NCI-H460 (cell line): Measurements from ENCODE around the gene ELOVL7. TPM values are rescaled to one million over a fixed set of nuclear protein-coding genes. Genes with fewer than 3 reads are reported as not detected.
"Not testable (repeated sequence)": the region's sequence is repeated elsewhere in the genome, so short reads cannot be mapped to it uniquely, and the experiment has no call there.

Source experiments
- DNase-seq: peaks from one replicate; pipeline ENCODE4 v3.0.0-alpha.2; 2016; ENCODE audit warnings: low read depth; ENCODE audit errors: extremely low read depth
- polyA plus RNA-seq: library from polyadenylated mRNA; depleted of rRNA; stranded (reverse); fragments of >200 nt; gene quantifications from 2 replicates; pipeline ENCODE4 v1.2.3, GENCODE V29; 2014; cell fraction: nucleus; rRNA removed
- total RNA-seq: library from RNA; depleted of rRNA; stranded (reverse); fragments of >200 nt; shearing (Covaris generic); gene quantifications from 2 replicates; pipeline ENCODE4 v1.2.3, GENCODE V29; 2014; rRNA removed

The ELOVL7 gene
- 1.2 and 2.0 TPM in 2 replicates for total RNA-seq
- polyA plus RNA-seq: 0.24 and 0.51 TPM in 2 replicates

DNA sequence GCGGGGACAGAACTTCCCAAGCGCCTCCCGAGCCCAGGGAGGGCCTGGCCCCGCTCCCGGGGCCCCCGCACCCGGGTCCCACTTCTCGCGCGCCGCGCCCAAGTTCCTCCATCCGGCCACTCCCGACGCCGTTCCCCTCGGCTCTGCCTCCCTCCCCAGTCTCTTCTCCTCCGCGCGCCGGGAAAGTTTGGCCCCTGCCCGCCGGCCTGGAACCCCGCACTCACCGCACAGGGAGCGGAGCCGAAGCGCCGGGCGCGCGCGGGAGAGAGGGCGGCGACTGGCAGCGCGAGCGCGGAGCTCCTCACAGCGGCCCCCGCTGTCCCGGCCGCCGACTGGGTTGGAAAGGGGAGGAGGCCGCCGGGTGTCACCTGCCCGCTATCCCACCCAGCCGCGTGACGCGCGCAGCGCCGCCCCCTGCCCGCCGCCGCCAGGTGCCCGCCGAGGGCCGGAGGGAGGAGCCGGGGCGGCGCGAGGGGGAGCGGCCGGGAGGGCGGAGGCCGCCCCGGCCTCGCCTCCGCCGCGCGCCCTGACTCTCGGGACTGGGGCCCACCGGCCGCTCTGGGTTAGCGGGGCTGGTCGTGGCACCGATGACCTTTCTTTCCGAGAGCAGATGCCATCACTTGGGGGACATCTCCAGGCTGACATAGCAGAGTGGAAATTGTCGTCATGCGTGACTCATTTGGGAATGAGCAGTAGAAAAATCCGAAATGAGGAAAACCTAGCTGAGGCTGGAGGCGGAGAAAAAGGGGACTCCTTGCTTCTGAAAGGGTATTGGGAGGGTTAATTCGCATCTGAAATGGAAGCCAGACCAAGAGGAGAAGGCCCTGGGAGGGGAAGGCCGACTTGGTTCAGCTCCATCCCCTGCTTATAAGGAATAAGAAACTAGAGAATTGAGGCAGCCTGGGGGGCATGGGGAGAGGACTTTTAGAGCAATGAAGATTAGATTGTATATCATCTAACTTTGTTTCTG, at the start of gene ELOVL7:
TSS of gene ELOVL7 (minus strand) at position 334 of the 970 bp plus-strand sequence. CDS start 56,872 bp downstream, outside the sequence.
- peak; percentile 31 for DNase-seq

- DNase-seq: no peak
Observed at GRCh38 chr5:60893521-60893920, 49.5 kb upstream of the ELOVL7 start.

- DNase-seq: no peak
Observed at GRCh38 chr5:60891667-60892066, 47.6 kb upstream of the ELOVL7 start.

- no peak for DNase-seq
Observed at GRCh38 chr5:60888359-60889061, 44.4 kb upstream of the ELOVL7 start.

DNA sequence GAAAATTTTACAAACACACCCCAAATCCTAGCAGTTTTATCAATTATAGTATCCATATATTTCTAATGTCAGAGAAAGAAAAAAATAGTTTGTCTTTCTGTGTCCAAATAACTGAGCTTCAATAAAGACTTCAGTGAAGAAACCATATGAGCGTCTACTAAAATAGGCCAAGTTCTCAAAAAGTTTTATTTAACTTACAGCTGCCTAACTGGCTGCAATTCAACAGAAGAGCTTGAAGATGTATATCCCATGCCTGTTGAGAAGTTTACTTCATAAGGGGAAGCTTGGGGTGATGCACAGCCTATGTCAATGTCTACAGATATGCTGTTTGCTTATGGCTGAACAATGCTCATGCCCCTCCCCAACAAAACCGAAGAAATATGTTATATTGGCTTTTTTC, 43.7 kb upstream of the ELOVL7 start:
- DNase-seq: no peak

DNA sequence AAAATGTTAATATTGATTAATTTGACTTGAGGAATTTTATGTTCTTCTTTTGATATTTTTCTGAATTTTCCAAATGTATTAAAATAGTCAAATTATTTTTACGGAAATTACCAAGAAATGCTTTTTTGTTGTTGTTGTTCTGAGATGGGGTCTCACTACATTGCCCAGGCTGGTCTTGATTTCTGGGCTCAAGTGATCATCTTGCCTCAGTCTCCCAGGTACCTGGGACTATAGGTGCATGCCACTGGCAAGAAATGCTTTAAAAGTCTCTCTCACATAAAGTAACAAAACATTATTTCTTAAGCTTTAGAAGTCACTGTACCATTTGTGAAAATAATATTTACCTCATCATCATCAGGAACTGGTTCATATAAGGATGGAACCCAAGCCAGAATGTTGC, 43.0 kb upstream of the ELOVL7 start:
- DNase-seq: no peak

- DNase-seq: no peak
Observed at GRCh38 chr5:60886158-60886557, 42.1 kb upstream of the ELOVL7 start.

- DNase-seq: peak; percentile 3
Observed at GRCh38 chr5:60883229-60883628, 39.2 kb upstream of the ELOVL7 start.

- no peak for DNase-seq
Observed at GRCh38 chr5:60872892-60873291, 28.8 kb upstream of the ELOVL7 start.

- DNase-seq: no peak
Observed at GRCh38 chr5:60870857-60871256, 26.8 kb upstream of the ELOVL7 start.

GRCh38 chr5:60860572-60860971, 16.5 kb upstream of the ELOVL7 start:
- not testable (repeated sequence) for DNase-seq

GRCh38 chr5:60856066-60856465, 12.0 kb upstream of the ELOVL7 start:
- DNase-seq: no peak

GRCh38 chr5:60852940-60853339, 8.9 kb upstream of the ELOVL7 start:
- no peak for DNase-seq

DNA sequence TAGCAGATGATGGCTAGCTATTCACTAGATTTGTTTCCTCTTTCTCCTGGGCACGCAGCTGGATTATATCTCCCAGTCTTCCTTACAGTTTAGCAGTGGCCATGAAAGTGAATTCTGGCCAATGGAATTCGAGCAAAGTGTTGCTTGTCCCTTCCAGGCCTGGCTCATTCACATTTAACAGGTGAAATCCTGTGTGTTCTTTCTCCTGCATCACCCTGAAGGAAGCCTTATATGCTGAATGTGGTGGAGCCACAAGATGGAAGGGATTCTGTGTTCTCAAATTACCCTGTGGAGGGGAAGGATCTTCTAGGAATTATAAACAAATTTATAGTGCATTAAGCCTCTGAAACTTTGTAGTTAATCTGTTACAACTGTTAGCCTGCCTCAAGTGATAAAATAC, 8.2 kb upstream of the ELOVL7 start:
- DNase-seq: no peak

GRCh38 chr5:60851626-60852025, 7.6 kb upstream of the ELOVL7 start:
- no peak for DNase-seq

GRCh38 chr5:60846298-60846697, 2.2 kb upstream of the ELOVL7 start:
- no peak for DNase-seq

- DNase-seq: no peak
Observed at GRCh38 chr5:60843386-60843935, 608 bp downstream of the ELOVL7 start.

- DNase-seq: no peak
Observed at GRCh38 chr5:60842871-60843385, 1.1 kb downstream of the ELOVL7 start.

- no peak for DNase-seq
Observed at GRCh38 chr5:60841361-60841760, 2.7 kb downstream of the ELOVL7 start.

- DNase-seq: no peak
Observed at GRCh38 chr5:60836131-60836530, 7.9 kb downstream of the ELOVL7 start.

DNA sequence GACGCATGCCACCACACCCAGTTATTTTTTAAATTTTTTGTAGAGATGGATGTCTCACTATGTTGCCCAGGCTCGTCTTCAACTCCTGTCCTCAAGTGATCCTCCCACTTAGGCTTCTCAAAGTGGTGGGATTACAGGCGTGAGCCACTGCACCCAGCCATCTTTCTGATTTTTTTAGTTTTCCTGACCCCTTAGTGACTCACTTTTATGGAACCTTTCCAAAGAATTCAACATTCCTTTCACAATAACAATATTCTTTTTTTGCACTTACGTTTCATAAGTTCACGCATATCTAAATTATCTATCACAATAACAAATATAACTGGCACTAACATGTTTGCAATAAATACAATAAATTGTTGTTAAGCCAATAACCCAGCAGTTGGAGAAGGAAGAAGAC, 8.5 kb downstream of the ELOVL7 start:
- no peak for DNase-seq
